OCI-M2 (cell line): ENCODE measurements around the gene ITGB6.

ENCODE experiments used
- DNase-seq: peaks from one replicate; lab custom pipeline; 2025; ENCODE audit not compliant: unreplicated experiment; lab: John Stamatoyannopoulos, UW

ITGB6 gene

DNA sequence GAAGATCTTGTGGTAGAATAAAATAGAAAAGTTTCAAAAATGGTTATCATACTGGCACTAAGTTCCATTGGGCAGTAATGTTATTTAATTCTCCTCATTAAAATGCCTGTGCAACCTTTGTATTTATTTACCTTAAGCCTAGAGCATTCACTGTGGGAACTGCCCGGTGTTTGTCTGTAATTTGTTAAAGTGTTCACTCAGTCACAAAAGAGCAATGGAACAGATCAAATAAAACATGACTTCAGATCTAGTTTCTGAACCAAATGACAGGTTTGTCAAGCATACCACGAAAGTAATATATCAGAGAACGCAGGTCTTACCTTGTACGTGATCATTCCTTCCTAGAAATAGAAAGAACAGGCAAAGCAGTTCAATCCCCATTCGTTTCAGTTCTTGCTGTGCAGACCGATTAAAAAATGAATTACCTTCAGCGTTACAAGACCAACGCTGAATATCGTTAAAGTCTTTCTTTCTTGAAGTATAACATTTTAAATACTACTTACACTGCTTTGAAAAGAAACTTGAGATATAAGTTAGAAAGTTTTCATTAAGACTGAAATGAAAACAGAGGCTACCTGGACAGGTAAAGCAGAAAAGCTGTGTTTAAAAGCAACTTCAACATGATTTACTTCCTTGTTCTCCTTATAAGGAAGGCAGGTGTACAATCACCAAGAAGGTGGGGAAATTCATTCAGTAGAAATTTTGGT is at the start of gene ITGB6:
TSS of gene ITGB6 (minus strand) at position 590 of the 707 bp plus-strand sequence. CDS start at position 381, 209 bp downstream.
- no peak for DNase-seq

DNA sequence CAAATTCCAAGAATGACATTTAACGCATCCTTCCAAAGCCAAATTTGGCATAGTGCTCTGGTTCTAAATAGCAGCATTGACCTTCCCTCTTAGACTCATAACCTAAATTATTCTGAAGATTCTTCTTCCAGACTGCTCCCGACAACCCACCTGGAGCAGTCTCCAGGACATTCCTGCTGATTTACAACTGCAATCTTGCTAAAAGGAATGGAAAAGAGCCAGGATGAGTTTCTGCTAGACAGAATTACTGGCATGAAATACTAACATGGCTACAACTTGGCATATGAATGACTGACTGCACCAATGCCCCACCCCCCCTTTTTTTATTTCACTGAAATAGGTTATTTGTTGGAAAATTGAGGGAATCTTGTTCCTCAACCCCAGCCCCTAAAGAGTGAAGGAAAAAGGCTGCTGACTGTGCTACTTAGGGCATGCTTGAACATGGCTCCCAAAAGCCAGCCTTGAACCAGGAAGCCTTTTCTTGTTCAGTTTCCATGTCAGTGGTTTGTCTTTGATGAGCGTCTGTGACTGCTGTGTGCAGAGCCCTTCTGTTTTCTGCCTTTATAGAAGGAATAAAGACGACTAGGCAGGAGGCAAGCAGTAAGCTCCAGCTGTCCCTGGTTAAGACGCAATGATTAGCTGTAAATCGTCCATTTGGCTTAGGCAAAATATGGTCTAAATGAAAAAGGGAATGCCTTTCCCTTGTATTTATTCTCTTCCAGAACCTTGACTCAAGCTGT is 47.4 kb upstream of the ITGB6 start:
- no peak for DNase-seq

- no peak for DNase-seq
These were observed 46.3 kb upstream of the ITGB6 start for GRCh38 chr2:160246356-160246755.

- DNase-seq, result no peak
These were observed 45.6 kb upstream of the ITGB6 start for GRCh38 chr2:160245614-160246155.

GRCh38 chr2:160242893-160243564 is 43.0 kb upstream of the ITGB6 start:
- DNase-seq, result no peak

- no peak for DNase-seq
These were observed 41.4 kb upstream of the ITGB6 start for GRCh38 chr2:160241251-160242137.

DNA sequence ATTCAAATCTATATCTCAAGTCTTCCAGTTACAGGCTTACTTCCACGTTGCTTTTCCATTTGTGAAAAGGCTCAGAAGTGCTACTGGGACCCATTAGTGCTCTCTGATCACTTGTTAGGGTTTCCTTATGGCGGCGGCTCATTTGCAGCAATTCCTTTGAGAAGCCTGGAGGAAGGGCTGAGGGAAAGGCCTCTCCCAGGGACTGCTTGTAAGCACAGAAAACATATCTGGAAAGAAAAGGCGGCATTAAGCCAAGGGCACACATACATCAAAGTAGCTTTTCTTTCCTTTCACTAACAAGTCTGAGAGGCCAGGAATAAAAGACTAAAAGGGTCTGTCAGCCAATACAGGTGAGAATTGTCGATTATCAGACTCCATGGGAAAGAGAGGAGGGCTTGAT is 39.4 kb upstream of the ITGB6 start:
- no peak for DNase-seq

DNA sequence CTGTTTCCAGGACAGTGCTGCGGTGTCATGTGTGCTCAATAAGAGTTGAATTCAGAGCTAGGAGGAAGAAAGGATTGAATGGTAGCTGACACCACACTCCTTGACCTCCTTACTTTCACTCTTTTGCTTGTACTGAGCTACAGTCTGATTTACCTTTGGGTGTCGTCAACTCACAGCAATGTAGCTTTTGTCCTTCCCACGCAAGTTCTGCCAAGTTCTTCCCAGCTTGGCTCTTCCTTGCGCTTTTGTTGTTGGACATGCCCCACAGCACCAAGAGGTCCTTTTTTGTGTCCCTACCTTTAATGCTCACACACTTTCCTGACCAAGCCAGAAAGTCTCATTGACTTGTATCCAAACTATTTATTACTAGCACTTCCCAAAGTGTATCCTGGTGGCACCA is 38.3 kb upstream of the ITGB6 start:
- no peak for DNase-seq

- no peak for DNase-seq
These were observed 32.9 kb upstream of the ITGB6 start for GRCh38 chr2:160232905-160233475.

DNA sequence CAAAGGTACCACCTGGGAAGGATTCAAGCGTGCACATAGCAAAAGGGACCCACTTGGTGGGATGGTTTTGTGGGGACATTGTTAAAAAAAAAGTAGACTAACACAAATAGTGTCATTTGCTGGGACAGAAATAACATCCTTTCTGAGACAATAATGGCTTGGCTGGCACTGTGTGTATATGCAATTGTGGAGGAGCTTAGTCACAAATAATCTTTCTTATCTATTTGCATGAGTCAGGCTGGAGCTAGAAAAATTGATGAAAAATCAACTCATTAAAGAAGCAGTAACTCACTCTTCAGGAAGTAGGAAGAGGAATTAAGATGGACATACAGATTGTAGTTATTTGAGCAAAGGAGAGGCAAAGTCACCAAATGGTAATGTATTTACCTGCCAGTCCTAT is 29.5 kb upstream of the ITGB6 start:
- no peak for DNase-seq

- no peak for DNase-seq
These were observed 28.3 kb upstream of the ITGB6 start for GRCh38 chr2:160228141-160228917.

DNA sequence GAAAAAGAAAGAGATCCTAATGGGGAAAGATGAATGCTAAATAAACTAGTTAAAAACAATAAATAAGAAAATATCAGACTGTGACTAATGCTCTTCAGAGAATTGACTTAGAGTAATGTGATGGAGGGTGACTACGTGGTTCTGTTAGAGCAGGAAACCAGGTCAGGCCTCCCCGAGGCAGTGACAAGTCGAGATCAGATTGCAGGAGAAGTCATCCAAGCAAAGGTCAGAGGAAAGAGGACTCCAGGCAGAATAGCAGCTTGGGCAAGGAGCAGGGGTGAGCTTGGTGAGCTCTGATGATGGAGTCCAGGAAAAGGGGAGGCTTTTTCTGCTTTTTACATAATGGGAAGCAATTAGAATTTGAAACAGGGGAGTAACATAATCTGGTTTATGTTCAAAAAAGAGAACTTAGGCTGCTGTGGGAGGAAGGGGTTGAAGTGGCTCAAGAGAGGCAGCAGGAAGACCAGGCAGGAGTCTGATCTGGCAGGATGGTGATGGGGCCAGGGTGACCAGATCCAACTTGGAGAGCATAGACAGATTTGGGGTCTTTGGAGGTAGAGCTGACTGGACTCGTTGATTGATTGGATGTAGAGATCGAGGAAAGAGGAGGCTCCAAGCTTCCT is 27.3 kb upstream of the ITGB6 start:
- no peak for DNase-seq

- DNase-seq, result no peak
These were observed 26.3 kb upstream of the ITGB6 start for GRCh38 chr2:160226367-160226766.

DNA sequence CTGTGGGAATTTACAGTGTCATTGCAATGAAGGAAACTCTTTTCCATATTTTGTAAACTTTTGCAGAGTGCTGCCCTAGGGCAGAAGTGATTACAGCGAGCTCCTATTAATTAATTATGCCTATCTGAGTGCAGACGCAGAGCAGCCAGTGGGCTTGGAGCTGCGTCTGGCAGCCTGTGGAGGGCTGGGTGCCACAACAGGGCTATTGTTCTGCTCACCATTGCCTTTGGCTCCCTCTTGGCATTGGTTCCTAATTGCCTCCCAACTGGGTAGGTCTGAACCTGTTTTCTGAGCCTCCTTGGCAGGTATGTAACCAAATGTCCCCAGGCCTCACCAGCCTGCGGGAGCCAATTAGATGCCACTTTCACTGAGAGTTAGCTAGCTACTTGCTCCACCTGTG is 25.6 kb upstream of the ITGB6 start:
- no peak for DNase-seq

DNA sequence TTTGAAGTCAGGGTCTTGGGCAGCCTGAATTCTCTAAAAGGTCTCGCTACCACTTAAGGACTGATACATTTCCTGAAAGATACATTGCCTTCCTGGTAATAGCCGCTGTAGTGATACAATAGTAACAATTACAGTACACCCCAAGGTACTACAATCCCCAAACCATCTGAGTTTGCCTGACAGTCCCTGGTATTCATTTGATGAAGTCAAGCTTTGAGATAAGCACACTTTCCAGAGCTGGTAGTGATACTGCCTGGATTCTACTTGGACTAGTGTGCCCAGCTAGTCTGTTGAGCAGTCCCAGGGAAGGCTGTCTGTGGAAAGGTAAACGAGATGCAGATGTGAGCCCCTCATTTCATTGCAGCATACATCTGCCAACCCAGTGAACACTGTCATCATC is 24.4 kb upstream of the ITGB6 start:
- DNase-seq, result no peak

DNA sequence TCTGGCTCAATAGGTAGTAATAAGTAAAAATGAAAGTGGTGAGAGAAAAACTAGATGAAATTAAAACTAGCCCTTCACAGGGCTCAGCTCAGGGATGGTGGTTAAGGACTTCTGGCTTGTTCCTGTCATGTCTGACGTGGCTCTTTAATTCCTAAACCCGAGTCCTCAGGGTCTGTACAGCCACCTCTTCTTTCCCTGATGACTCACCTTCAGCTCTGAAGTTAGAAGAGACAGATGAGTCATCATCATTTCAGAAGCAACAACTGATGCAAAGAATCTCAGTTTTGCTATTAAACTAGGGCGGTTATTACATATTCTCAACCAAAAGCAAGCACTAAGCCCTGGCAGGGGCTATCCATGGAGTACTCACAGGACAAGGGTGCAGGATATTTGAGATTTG is 24.0 kb upstream of the ITGB6 start:
- no peak for DNase-seq

- no peak for DNase-seq
These were observed 23.5 kb upstream of the ITGB6 start for GRCh38 chr2:160223560-160223959.

GRCh38 chr2:160222546-160223283 is 22.6 kb upstream of the ITGB6 start:
- DNase-seq, result no peak
